ENCODE data around the gene OR8B2. TPM values are rescaled to one million over a fixed set of nuclear protein-coding genes. Genes with fewer than 3 reads are reported as not detected.
"Not testable (repeated sequence)": the region's sequence is repeated elsewhere in the genome, so short reads cannot be mapped to it uniquely, and the experiment has no call there.

The OR8B2 gene, protein sequence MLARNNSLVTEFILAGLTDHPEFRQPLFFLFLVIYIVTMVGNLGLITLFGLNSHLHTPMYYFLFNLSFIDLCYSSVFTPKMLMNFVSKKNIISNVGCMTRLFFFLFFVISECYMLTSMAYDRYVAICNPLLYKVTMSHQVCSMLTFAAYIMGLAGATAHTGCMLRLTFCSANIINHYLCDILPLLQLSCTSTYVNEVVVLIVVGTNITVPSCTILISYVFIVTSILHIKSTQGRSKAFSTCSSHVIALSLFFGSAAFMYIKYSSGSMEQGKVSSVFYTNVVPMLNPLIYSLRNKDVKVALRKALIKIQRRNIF
- not detected in 2 replicates for total RNA-seq
- polyA plus RNA-seq (2012) = not detected

DNA sequence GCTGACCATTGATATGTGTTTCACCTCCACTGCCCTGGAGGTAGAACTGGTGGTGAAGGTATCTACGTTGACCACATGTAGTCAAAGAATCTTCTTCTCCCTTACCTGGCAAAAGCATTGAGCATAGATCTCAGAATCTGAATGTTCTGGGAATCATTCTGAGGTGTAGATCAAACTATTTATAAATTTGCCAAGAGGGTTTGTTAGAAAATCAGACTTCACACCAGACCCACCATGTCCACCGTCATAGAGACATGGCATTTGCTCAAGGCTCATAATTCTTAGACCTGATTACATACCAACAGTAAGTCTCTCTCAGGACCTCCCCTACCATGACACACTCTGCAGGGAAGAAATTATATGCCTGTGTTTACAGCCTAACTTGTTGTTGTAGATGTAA lies at the start of gene OR8B2:
TSS of gene OR8B2 (minus strand) at position 101 of the 400 bp plus-strand sequence. CDS start 1,156 bp downstream, outside the sequence.
- DNase-seq (ENCODE audit: low read depth) = no peak

DNA sequence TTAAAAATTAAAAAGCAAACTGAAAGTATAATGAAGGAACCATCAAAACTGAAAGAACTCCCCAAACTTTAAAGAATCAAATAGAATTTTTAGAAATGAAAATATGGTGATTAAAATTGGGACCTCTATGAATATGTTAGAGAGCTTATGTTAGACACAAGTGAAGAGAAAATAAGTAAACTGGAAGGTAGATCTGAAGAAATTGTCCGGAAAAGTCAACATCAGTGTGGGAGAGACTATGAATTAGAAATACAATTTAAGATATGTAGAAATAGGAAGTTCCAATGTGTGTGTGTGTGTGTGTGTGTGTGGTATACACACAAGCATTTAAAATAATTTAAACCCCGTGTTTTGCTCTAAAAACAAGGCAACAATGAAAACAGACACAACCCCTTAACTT lies 45.3 kb upstream of the OR8B2 start:
- DNase-seq (ENCODE audit: low read depth) = no peak

DNA sequence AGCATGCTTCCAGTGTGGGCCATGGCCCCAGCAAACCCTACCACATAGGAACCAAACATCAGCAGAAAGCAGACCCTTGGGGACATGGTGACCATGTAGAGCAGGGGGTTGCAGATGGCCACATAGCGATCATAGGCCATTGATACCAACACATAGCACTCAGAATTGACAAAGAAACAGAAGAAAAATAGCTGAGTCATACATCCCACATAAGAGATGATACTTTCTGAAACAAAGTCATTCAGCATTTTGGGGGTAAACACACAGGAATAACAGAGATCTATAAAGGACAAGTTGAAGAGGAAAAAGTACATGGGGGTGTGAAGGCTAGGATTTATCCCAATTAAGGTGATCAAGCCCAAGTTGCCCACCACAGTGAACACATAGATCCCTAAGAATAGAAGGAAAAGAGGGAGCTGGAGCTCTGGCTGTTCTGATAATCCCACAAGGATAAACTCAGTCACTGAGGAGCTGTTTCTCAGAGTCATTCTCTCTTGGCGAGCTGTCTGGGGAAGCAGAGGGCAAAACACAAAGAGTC lies 40.2 kb upstream of the OR8B2 start, which contains the start of gene OR8B4:
TSS of gene OR8B4 (minus strand) at position 488 of the 538 bp plus-strand sequence. CDS start at position 488, 0 bp downstream.
- DNase-seq (ENCODE audit: low read depth) = no peak

DNA sequence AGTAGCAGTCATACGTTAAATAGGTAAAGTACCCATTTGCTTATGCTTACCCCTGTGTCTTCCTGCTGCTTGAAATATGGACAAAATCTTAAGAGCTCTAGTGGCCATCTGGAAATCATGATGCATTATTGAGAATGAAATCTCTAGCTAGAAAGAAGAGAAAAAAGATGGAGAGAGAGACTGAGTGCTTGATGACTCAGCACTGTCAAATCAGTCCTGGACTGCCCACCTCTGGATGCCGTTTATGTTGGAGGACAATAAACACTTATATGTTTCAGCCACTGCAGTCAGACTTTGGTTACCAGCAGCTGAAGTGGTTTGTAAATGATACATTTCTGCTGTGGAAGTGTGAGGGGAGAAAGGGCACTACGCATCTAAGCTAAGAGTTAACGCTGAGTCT lies 36.7 kb upstream of the OR8B2 start:
- DNase-seq (ENCODE audit: low read depth) = no peak

DNA sequence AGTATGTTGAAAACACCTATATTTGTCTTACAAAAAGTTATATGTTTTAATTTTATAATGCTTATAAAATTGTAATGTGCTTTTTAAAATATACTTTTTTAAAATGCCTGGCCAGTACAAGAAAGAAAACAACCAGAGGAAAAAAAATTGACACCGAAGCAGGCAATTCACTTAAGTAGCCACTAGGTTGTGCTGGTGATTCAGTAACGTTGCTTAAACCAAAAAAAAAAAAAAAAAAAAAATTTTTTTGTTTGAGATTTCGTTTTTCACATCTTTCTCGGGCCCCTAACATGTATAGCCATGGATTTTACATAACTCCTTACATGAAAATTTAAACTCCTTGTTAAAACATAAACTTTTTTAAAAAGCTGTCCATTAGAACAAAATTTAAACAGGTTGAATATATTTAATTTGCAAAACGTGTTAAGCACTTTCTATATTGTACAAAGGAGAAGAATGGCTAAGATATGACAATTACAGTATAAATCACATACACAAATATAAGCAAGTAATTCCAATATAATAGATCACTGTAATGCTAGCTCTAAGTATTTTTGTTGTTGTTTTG lies 31.1 kb upstream of the OR8B2 start:
- peak; percentile 38 for DNase-seq (ENCODE audit: low read depth)

DNA sequence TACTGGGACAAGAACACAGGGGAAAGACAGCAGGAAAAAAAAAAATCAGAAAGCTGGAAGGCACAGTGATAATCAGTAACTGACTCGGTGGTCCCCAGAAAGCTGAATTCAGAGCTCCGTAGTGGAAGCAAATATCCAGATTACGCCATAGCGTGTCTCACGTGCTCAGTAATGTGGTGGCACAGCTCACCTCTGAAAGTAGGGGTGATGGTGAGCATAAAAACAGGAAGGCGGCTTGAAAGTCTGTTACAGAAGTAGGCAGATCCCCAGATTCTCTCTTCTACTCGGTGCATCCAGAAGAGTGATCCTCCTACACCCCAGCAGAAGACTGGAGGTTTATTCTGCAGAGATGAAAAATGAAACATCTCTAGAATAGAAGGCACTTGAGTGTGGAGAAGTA lies 25.6 kb upstream of the OR8B2 start:
- DNase-seq (ENCODE audit: low read depth) = no peak

DNA sequence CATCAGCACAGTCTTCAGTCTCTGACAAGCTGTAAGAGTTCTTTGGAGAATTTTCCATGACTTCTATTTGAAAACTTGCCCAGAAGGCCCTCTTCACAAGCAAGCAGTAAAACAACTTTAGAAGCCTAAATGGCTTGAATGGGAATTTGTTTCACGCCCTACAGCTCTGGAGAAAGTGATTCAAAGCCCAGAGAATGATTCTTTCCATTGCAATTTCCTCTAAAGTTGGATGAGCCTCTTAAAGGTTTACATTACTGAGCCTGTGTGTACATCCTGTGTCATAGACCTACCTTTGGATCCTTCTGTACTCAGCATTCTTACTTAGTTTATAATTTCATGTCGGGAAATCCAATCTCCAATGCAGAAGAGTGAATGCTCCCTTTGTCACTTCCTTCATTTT lies 21.3 kb upstream of the OR8B2 start:
- no peak for DNase-seq (ENCODE audit: low read depth)

DNA sequence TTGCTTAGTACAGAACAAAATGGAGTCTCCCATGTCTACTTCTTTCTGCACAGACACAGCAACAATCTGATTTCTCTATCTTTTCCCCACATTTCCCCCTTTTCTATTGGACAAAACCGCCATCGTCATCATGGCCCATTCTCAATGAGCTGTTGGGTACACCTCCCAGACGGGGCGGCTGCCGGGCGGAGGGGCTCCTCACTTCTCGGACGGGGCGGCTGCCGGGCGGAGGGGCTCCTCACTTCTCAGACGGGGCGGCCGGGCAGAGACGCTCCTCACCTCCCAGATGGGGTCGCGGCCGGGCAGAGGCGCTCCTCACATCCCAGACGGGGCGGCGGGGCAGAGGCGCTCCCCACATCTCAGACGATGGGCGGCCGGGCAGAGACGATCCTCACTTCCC lies 18.9 kb upstream of the OR8B2 start:
- not testable (repeated sequence) for DNase-seq (ENCODE audit: low read depth)

DNA sequence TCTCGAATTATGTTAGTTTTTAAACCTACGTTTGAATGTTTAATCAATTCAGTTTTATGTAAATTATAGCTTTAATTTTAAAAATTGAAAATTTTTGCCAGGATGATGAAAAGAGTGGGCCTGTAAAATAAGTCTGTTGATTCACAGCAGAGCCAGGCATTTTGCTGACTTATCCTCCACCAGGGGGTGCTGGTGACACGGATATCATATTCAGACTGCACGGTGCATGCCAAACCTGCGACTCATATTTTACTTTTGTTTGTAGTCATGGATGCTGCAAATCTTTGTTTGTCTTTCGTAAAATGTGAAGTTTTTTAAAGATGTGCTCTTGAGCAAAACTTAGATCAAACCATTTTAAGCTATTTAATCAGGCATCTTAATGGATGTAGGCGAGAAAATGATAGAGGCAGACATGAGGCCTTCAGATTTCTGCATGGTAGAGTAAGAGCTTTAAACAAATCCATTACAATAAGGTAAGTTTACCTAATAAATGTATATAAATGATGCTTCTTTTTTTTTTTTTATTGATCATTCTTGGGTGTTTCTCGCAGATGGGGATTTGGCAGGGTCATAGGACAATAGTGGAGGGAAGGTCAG lies 18.1 kb upstream of the OR8B2 start:
- DNase-seq (ENCODE audit: low read depth) = peak; percentile 81

DNA sequence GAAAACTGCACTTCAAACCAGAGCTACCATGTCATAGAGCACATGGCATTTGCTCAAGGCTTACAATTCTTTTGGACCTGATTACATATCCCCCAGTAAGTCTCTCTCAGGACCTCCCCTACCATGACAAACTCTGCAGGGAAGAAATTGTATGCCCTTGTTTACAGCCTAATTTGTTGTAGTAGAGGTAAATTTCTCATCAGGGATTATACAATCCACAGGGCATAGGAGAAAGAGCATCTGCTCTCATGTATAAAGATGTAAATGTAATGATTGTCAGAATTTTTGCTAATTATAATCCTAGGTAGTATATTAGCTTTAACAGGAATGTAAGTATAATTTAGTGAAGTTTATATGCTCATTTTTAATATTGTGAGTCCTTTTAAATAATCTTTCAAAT lies 14.6 kb upstream of the OR8B2 start, which contains the start of gene OR8B3:
TSS of gene OR8B3 (minus strand) at position 101 of the 400 bp plus-strand sequence. CDS start 1,673 bp downstream, outside the sequence.
- DNase-seq (ENCODE audit: low read depth) = no peak

DNA sequence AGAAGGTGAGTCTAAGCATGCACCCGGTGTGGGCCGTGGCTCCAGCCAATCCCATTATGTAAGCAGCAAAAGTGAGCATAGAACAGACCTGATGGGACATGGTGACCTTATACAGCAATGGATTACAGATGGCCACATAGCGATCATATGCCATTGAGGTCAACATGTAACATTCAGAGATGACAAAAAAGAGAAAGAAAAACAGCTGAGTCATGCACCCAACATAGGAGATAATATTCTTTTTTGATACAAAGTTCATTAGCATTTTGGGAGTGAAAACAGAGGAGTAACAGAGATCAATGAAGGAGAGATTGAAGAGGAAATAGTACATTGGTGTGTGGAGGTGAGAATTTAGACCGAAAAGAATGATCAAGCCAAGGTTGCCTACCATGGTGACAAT lies 12.5 kb upstream of the OR8B2 start:
- not testable (repeated sequence) for DNase-seq (ENCODE audit: low read depth)

DNA sequence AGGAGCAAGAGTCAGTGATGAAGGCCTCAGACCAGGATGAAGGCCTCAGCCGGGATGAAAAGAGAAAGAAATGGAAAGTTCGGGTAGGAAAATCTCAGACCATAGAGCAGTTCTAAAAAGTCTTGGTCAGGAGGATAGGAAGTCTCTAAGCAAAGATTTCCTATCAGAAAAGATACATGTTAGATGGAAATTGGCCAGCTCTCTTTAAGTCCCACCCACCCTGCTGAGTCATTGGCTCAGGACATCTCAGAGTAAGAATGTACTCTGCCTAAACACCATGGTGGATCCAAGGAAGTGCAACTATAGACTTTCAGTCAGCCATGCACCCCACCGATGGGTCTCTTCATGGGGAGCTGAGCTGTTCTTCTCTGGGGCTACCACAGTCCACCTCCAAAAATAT lies 10.1 kb upstream of the OR8B2 start:
- no peak for DNase-seq (ENCODE audit: low read depth)

DNA sequence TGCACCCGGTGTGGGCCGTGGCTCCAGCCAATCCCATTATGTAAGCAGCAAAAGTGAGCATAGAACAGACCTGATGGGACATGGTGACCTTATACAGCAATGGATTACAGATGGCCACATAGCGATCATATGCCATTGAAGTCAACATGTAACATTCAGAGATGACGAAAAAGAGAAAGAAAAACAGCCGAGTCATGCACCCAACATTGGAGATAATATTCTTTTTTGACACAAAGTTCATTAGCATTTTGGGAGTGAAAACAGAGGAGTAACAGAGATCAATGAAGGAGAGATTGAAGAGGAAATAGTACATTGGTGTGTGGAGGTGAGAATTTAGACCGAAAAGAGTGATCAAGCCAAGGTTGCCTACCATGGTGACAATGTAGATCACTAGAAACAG lies 1.4 kb downstream of the OR8B2 start:
- DNase-seq (ENCODE audit: low read depth) = not testable (repeated sequence)

DNA sequence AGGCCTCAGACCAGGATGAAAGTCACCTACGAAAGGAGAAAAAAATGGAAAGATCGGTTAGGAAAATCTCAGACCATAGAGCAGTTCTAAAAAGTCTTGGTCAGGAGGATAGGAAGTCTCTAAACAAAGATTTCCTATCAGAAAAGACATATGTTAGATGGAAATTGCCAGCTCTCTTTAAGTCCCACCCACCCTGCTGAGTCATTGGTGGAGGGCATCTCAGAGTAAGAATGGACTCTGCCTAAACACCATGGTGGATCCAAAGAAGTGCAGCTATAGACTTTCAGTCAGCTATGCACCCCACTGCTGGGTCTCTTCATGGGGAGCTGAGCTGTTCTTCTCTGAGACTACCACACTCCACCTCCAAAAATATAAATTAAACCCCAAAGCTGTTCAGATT lies 3.7 kb downstream of the OR8B2 start:
- DNase-seq (ENCODE audit: low read depth) = no peak

DNA sequence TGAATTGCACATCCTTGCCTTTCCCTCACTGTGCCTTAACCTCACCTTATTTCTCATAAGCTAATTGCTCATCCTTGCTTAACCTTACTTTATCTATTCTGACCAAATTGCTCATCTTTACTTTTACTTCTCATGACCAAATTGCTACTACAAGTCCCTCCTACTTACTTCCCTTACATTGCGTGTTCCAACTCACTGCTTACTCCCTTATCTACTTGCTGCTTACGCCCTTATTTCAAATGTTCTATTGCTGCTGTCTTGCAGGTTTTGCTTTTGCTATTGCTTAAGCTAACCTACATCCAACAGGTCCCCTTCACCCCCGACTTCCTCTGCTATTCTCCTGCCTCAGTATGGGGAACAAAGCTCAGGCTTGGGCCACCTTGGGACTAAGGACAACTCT lies 8.0 kb downstream of the OR8B2 start:
- no peak for DNase-seq (ENCODE audit: low read depth)

DNA sequence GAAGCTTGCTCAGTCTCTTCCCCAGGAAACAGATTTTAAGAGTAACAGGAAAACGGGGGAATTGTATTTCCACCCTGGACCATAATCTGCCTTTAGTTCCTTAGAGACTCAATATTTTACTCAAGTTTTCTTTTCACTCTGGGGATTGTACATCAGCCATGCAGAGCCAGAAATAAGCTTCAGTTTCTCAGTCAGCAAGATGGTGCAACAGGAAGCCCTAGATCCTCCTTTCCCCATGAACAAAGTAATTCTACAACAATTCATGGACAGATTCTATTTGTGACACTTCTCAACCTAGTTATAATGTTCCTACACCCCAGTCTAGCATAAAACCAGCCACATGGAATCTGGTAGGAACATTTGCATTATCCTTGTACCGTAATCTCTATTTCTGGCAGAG lies 24.7 kb downstream of the OR8B2 start:
- DNase-seq (ENCODE audit: low read depth) = no peak

DNA sequence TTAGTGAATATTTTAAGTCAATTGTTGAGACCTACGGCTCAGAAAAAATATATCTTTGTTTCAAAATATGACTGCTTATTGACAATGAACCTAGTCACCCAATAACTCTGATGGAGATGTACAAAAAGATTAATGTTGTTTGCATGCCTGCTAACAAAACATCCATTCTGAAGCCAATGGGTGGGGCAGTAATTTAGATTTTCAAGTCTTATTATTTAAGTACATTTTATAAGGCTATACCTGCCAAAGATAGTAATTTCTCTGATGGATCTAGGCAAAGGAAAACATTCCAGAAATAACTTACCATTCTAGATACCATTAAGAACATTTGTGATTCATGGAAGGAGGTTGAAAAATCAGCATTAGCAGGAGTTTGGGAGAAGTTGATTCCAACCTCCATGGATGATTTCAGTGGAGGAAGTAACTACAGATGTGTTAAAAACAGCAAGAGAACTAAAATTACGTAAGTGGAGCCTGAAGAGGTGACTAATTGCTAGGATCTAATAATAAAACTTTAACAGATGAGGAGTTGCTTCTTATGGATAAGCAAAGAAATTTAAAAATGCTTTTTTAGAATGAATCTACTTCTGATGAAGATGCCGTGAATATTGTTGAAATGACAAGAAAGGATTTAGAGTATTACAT lies 37.9 kb downstream of the OR8B2 start:
- no peak for DNase-seq (ENCODE audit: low read depth)

DNA sequence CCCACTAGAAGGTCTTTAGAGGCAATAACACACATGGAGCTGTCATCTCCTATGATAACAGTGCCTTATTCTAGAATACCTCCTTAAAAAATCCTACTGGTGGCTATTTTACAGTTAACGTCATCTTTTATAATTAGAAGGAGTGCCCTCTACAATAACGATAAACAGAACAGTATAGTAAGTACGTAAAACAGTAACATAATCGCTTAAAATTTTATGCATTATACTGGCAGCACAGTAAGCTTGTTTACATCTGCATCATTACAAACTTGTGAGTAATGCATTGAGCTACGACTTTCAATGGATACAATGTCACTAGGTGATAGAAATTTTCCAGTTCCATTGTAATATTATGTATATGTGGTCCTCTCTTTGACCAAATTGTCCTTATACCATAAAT lies 40.0 kb downstream of the OR8B2 start:
- no peak for DNase-seq (ENCODE audit: low read depth)

DNA sequence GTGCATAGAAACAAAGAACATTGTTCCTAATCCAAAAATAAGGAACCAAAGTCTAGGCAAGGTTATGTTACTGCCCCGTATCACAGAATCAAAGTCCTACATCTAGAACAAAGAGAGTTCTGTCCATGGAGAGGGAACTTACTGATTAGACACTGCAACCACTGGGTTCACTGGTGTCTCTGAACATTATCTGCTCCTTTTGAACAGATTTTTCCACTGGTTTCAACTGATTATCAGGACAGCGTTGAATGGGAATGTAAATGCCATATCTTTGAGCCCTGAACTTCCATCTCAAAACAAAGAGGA lies 44.2 kb downstream of the OR8B2 start:
- no peak for DNase-seq (ENCODE audit: low read depth)

DNA sequence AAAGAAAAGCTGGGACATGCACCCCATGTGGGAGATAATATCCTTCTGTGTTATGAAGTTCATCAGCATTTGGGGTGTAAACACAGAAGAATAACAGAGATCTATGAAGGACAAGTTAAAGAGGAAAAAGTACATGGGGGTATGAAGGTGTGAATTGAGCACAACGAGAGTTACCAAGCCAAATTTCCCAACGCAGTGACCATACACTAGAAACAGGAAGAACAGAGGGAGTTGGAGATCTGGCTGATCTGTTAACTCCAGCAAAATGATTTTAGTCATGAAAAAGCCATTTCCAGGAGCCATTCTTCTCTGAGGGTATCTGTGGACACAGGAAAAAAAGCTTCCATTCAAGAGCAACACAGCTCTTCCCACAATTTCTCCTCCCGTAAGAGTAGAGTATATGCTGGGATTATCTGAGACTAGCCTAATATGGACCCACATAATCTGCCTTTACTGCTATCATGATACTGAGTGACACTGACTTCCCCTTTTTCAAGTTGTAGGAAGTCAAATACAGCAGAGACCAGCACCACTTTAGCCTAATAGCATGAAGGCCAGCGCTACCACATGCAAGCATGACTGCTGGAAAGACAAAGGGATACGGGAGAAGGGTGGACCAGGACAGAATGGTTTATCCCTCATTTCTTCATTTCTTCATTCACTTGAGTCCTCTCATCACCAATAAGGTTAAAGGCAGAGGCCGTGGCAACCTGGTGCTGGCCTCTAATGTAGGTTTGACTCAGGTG lies 44.7 kb downstream of the OR8B2 start:
- DNase-seq (ENCODE audit: low read depth) = no peak
